ENCODE results near the gene CWF19L2. TPM values are rescaled to one million over a fixed set of nuclear protein-coding genes. Genes with fewer than 3 reads are reported as not detected.
"Not testable (repeated sequence)": the region's sequence is repeated elsewhere in the genome, so short reads cannot be mapped to it uniquely, and the experiment has no call there.

The CWF19L2 gene
- total and polyA plus RNA-seq, 5 experiments from 2014 or later = 6.2 to 35.7 (median 8.7) TPM

GRCh38 chr11:107472966-107473365 lies 15.3 kb upstream of the CWF19L2 start:
- H3K36me3 Mint-ChIP-seq = no peaks in the 10 kb centered on the region
- DNase-seq (no peak), ATAC-seq (no peak)
- H3K27ac Mint-ChIP-seq = no peak overlapping the region
- H3K9me3 Mint-ChIP-seq = no peaks in the 10 kb centered on the region
- peaks cover 17 to 67% (median 30%) of the 10 kb centered on the region in 5 donors for H3K27me3 Mint-ChIP-seq
- H3K4me3 Mint-ChIP-seq = no peak overlapping the region
- POLR2A ChIA-PET = no interaction called here
- no peaks in the 10 kb centered on the region for H3K4me1 Mint-ChIP-seq

DNA sequence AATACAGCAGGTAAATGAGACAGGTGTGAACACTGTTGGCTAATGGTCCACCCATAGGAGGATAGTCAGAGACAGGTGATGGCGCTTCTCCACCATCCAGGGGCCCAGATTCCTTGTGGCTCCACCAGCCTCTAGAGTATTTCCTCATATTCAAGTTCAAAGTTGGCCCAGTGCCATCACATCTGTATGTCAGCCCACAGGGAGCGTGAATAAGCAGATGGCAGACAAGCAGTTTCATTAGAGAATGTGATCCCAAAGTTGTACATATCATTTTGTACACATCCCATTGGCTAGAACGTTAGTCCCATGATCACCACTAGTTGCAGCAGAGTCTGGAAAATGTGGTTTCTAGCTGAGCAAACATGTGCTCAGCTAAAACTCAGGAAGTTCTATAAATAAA lies 11.0 kb upstream of the CWF19L2 start:
- Mint-ChIP-seq H3K27ac (no peak overlapping the region), H3K9me3 (peaks cover 0 to 8% (median 4%) of the 10 kb centered on the region in 9 donors), H3K27me3 (peaks cover 12 to 59% (median 27%) of the 10 kb centered on the region in 5 donors), H3K36me3 (peaks cover 0 to 12% (median 7%) of the 10 kb centered on the region in 3 donors), H3K4me3 (no peak overlapping the region), H3K4me1 (no peaks in the 10 kb centered on the region)
- ATAC-seq = no peak
- POLR2A ChIA-PET = no interaction called here
- no peak for DNase-seq

DNA sequence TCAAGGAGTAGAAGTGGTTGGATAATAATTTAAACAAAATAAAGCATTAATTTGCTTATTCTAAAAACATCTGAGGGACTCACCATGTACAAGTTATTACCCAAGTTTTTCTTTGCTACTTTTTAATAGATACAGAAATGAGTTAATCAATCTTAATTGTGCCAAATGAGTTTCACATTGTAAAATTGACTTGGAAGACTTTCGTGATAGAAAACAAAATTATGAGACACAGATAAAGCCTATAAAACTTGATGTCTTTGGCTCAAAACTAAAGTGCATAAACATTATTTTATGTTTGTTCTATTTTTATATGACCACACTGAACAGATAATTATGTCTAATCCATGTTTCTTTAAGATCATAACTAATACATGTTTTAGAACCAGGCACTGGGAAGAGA lies 10.1 kb upstream of the CWF19L2 start:
- Mint-ChIP-seq H3K4me1 (no peaks in the 10 kb centered on the region), H3K4me3 (no peak overlapping the region), H3K36me3 (peaks cover 0 to 17% (median 13%) of the 10 kb centered on the region in 3 donors), H3K9me3 (peaks cover 0 to 12% (median 10%) of the 10 kb centered on the region in 9 donors), H3K27me3 (peaks cover 13 to 65% (median 34%) of the 10 kb centered on the region in 5 donors), H3K27ac (no peak overlapping the region)
- DNase-seq = no peak
- no peak for ATAC-seq
- POLR2A ChIA-PET = no interaction called here

DNA sequence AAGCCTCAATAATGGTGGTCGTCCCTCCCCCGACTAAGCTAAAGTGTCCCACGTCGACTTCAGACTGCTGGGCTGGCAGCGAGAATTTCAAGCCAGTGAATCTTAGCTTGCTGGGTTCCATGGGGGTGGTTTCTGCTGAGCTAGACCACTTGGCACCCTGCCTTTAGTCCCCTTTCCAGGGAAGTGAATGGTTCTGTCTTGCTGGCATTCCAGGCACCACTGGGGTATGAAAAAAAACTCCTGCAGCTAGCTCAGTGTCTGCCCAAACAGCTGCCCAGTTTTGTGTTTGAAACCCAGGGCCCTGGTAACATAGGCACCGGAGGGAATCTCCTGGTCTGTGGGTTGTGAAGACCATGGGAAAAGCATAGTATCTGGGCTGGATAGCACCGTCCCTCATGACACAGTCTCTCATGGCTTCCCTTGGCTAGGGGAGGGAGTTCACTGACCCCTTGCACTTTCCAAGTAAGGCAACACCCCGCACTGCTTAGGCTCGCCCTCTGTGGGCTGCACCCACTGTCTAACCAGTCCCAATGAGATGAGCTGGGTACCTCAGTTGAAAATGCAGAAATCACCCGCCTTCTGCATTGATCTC lies 8.7 kb upstream of the CWF19L2 start:
- H3K4me3 Mint-ChIP-seq, POLR2A ChIA-PET, DNase-seq, ATAC-seq, H3K4me1 Mint-ChIP-seq, H3K27ac Mint-ChIP-seq: not testable (repeated sequence)
- peaks cover 0 to 17% (median 13%) of the 10 kb centered on the region in 3 donors for H3K36me3 Mint-ChIP-seq
- peaks cover 0 to 12% (median 10%) of the 10 kb centered on the region in 9 donors for H3K9me3 Mint-ChIP-seq
- H3K27me3 Mint-ChIP-seq = peaks cover 13 to 60% (median 31%) of the 10 kb centered on the region in 5 donors

DNA sequence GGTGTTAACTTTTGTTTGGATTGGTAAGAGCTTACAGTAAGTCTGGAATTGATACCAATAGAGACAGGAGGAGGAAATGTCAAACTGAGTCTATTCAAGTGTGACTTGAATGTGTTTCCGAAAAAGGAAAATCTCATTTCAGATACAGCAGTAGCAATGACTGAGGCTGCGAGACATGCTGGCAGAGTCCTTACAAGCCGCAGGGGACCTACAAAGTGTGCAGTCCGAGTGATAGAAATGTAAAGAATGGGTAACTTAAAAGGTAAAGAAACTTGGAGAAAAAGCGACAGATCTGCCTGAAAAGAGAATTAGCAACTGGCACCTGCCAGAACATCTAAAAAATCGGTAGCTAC lies 444 bp downstream of the CWF19L2 start:
- ATAC-seq = peak; percentile 26 to 41
- POLR2A ChIA-PET = interaction anchor here (1.1 to 2.0 kb wide), 5 partner anchors 9 to 1380 kb away, joined by 3 to 7 read pairs (median 4); partner anchors contain the start of genes ALKBH8, CUL5 and KBTBD3
- peak overlapping the region; percentile 91 to 97 (median 96) for H3K27ac Mint-ChIP-seq
- H3K27me3 Mint-ChIP-seq = peaks cover 0 to 8% (median 0%) of the 10 kb centered on the region in 5 donors
- peaks cover 15 to 38% (median 32%) of the 10 kb centered on the region in 4 donors for H3K4me1 Mint-ChIP-seq
- H3K9me3 Mint-ChIP-seq = peaks cover 0 to 4% (median 0%) of the 10 kb centered on the region in 9 donors
- H3K4me3 Mint-ChIP-seq = peak overlapping the region; percentile 87 to 97 (median 93)
- peak in 1 of 10 donors; percentile 3 for DNase-seq
- H3K36me3 Mint-ChIP-seq = peaks cover 0 to 31% (median 4%) of the 10 kb centered on the region in 3 donors

- DNase-seq (no peak), ATAC-seq (no peak)
- Mint-ChIP-seq H3K9me3 (peaks cover 0 to 4% (median 0%) of the 10 kb centered on the region in 9 donors), H3K27ac (peak overlapping the region in 1 of 10 donors; percentile 38), H3K4me1 (peaks cover 16 to 59% (median 53%) of the 10 kb centered on the region in 4 donors), H3K36me3 (peaks cover 0 to 63% (median 9%) of the 10 kb centered on the region in 3 donors), H3K4me3 (no peak overlapping the region), H3K27me3 (no peaks in the 10 kb centered on the region)
- POLR2A ChIA-PET = no interaction called here
Measured at GRCh38 chr11:107453594-107454286, 3.9 kb downstream of the CWF19L2 start.

- Mint-ChIP-seq H3K4me3 (no peak overlapping the region), H3K4me1 (peaks cover 28 to 56% (median 47%) of the 10 kb centered on the region in 4 donors)
Measured at GRCh38 chr11:107446822-107447431, 10.7 kb downstream of the CWF19L2 start.

DNA sequence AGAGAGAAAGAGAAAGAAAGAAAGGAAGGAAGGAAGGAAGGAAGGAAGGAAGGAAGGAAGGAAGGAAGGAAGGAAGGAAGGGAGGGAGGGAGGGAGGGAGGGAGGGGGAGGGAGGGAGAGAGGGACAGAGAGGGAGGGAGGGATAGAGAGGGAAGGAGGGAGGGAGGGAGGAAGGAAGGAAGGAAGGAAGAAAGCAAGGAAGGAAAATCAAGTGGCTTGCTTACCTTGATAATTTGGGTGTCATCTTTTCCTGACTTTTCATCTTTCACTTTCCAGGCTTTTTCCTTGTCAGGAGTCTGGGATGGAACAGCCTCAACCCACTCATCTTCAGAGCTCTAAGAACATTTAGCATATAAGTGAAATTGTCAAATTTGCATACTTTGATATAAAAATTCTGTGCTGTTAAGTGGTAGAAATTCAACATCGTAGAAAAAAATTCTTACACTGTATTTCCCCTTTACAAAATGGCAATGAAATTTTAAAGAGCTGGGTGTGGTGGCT lies 14.9 kb downstream of the CWF19L2 start:
- no peak overlapping the region for H3K27ac Mint-ChIP-seq
- DNase-seq (no peak), ATAC-seq (no peak)
- POLR2A ChIA-PET = no interaction called here
- no peaks in the 10 kb centered on the region for H3K9me3 Mint-ChIP-seq
- H3K4me1 Mint-ChIP-seq = peaks cover 11 to 40% (median 33%) of the 10 kb centered on the region in 4 donors
- H3K4me3 Mint-ChIP-seq = no peak overlapping the region
- H3K36me3 Mint-ChIP-seq = peaks cover 0 to 92% (median 36%) of the 10 kb centered on the region in 3 donors
- no peaks in the 10 kb centered on the region for H3K27me3 Mint-ChIP-seq

More at GRCh38 chr11:107446822-107447431, 10.7 kb downstream of the CWF19L2 start:
- DNase-seq (no peak), ATAC-seq (no peak)
- Mint-ChIP-seq H3K9me3 (no peaks in the 10 kb centered on the region), H3K36me3 (peaks cover 0 to 94% (median 23%) of the 10 kb centered on the region in 3 donors), H3K27me3 (no peaks in the 10 kb centered on the region), H3K27ac (peak overlapping the region in 2 of 10 donors; percentile 53 to 74)
- POLR2A ChIA-PET = no interaction called here

DNA sequence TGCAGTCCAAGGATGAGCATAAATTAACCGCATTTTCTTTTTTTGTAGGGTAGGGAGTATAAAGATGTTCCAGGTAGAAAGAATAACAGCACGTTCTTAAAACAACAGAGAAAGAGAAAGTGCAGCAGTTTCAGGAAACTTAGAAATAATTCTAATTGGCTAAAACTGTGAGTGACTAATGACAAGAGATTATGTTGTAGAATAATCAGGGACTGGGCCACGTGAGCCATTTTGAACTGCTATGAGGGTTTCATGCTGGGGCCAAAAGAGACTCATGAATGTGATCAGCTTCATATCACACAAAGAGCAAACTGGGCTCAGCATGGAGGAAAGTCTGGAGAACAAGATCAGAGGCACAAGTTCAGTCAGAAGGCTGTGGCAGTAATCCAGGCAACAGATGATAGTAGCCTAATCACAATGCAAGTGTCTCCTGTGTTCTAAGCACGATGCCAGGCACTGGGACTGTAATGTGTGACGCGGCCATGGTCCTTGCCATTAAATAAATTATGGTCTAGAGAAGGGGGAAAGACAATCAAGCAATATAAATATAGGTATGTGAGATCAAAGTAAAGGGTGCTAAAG lies 17.9 kb downstream of the CWF19L2 start:
- Mint-ChIP-seq H3K36me3 (peaks cover 0 to 87% (median 32%) of the 10 kb centered on the region in 3 donors), H3K27ac (peak overlapping the region in 1 of 10 donors; percentile 32), H3K9me3 (no peaks in the 10 kb centered on the region), H3K27me3 (no peaks in the 10 kb centered on the region), H3K4me1 (peaks cover 0 to 28% (median 19%) of the 10 kb centered on the region in 4 donors), H3K4me3 (no peak overlapping the region)
- POLR2A ChIA-PET = no interaction called here
- no peak for DNase-seq
- no peak for ATAC-seq

- Mint-ChIP-seq H3K4me1 (peaks cover 0 to 23% (median 11%) of the 10 kb centered on the region in 4 donors), H3K9me3 (no peaks in the 10 kb centered on the region), H3K27me3 (no peaks in the 10 kb centered on the region), H3K4me3 (no peak overlapping the region), H3K27ac (no peak overlapping the region), H3K36me3 (peaks cover 0 to 83% (median 26%) of the 10 kb centered on the region in 3 donors)
- ATAC-seq = no peak
- no peak for DNase-seq
- POLR2A ChIA-PET = no interaction called here
Measured at GRCh38 chr11:107438148-107438547, 19.5 kb downstream of the CWF19L2 start.

DNA sequence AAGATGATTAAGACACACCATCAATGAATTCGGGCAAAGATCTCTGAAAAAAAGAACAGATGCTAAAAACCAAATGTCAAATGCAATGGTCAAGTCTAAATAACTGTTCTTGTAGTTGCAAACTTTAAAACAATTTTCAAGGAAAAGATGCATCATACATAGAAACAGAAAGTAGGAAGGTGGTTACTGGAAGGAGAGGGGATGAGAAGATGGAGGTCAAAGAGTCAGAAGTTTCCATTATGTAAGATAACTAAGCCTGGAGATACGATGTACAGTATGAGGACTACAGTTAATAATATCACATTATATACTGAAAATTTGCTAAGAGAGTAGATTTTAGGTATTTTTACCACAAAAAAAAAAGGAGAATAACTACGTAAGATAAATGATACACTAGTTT lies 27.1 kb downstream of the CWF19L2 start:
- POLR2A ChIA-PET = no interaction called here
- ATAC-seq = no peak

GRCh38 chr11:107427569-107428180 lies 29.9 kb downstream of the CWF19L2 start:
- Mint-ChIP-seq H3K9me3 (no peaks in the 10 kb centered on the region), H3K36me3 (peaks cover 19 to 76% (median 27%) of the 10 kb centered on the region in 3 donors), H3K4me3 (no peak overlapping the region), H3K27me3 (no peaks in the 10 kb centered on the region), H3K27ac (no peak overlapping the region), H3K4me1 (peaks cover 0 to 13% (median 5%) of the 10 kb centered on the region in 4 donors)
- POLR2A ChIA-PET = no interaction called here
- DNase-seq (no peak), ATAC-seq (no peak)

More for the DNA sequence above, 27.1 kb downstream of the CWF19L2 start:
- no peaks in the 10 kb centered on the region for H3K27me3 Mint-ChIP-seq
- peak overlapping the region in 1 of 10 donors; percentile 81 for H3K27ac Mint-ChIP-seq
- peaks cover 13 to 78% (median 25%) of the 10 kb centered on the region in 3 donors for H3K36me3 Mint-ChIP-seq
- no peak overlapping the region for H3K4me3 Mint-ChIP-seq
- H3K4me1 Mint-ChIP-seq = peaks cover 0 to 16% (median 4%) of the 10 kb centered on the region in 4 donors
- DNase-seq = no peak
- H3K9me3 Mint-ChIP-seq = no peaks in the 10 kb centered on the region

All from naive thymus-derived CD8-positive, alpha-beta T cell (primary cell).